ENCODE measurements around the gene KRI1.

Gene KRI1

GRCh38 chr19:10604460-10604980 lies 38.7 kb upstream of the KRI1 start:
- Histone ChIP-seq H3K27me3 (ENCODE audit: insufficient read depth, low read length) (no peaks in the 10 kb centered on the region; the same call in 1 of the 2 replicates), H3K36me3 (ENCODE audit: insufficient read depth, low read length) (no peaks in the 10 kb centered on the region), H4K20me1 (ENCODE audit: insufficient read depth, low read length) (no peaks in the 10 kb centered on the region), H3K4me1 (ENCODE audit: insufficient read depth, low read length, severe bottlenecking) (peaks cover 19% of the 10 kb centered on the region), H2AFZ (ENCODE audit: low read length) (no peak overlapping the region), H3F3A (ENCODE audit: insufficient read depth, low read length) (no peaks in the 10 kb centered on the region), H3K4me2 (ENCODE audit: low read length) (peak overlapping the region; percentile 69), H3K79me2 (ENCODE audit: insufficient read depth, low read length) (peaks cover 33% of the 10 kb centered on the region), H3K4me3 (ENCODE audit: low read depth, low read length, poor library complexity, severe bottlenecking) (peak overlapping the region; percentile 83), H3K9ac (ENCODE audit: low read length) (peak overlapping the region; percentile 95), H3K27ac (ENCODE audit: low read depth, low read length, poor library complexity, severe bottlenecking) (peak overlapping the region; percentile 98), H3K9me2 (ENCODE audit: low read depth, low read length) (no peaks in the 10 kb centered on the region), H3K9me3 (ENCODE audit: low read length) (no peaks in the 10 kb centered on the region)
- TF ChIP-seq CTCF (IDR thresholded peaks at IDR 0.05; ENCODE audit: low read length): no peak
- TF ChIP-seq EZH2 (IDR thresholded peaks at IDR 0.05; ENCODE audit: borderline replicate concordance, low read length): no peak

GRCh38 chr19:10603873-10604459 lies 38.2 kb upstream of the KRI1 start:
- Histone ChIP-seq H3K36me3 (ENCODE audit: insufficient read depth, low read length) (no peaks in the 10 kb centered on the region), H4K20me1 (ENCODE audit: insufficient read depth, low read length) (no peaks in the 10 kb centered on the region), H3K4me3 (ENCODE audit: low read depth, low read length, poor library complexity, severe bottlenecking) (peak overlapping the region; percentile 83), H3K9ac (ENCODE audit: low read length) (peak overlapping the region; percentile 95), H3F3A (ENCODE audit: insufficient read depth, low read length) (no peaks in the 10 kb centered on the region), H3K4me1 (ENCODE audit: insufficient read depth, low read length, severe bottlenecking) (peaks cover 19% of the 10 kb centered on the region), H2AFZ (ENCODE audit: low read length) (no peak overlapping the region), H3K9me3 (ENCODE audit: low read length) (no peaks in the 10 kb centered on the region), H3K27me3 (ENCODE audit: insufficient read depth, low read length) (no peaks in the 10 kb centered on the region; the same call in 1 of the 2 replicates), H3K4me2 (ENCODE audit: low read length) (peak overlapping the region; percentile 69), H3K9me2 (ENCODE audit: low read depth, low read length) (no peaks in the 10 kb centered on the region), H3K79me2 (ENCODE audit: insufficient read depth, low read length) (peaks cover 30% of the 10 kb centered on the region), H3K27ac (ENCODE audit: low read depth, low read length, poor library complexity, severe bottlenecking) (peak overlapping the region; percentile 98)
- no peak for TF ChIP-seq EZH2 (IDR thresholded peaks at IDR 0.05; ENCODE audit: borderline replicate concordance, low read length)

GRCh38 chr19:10603084-10603872 lies 37.5 kb upstream of the KRI1 start:
- Histone ChIP-seq H3K36me3 (ENCODE audit: insufficient read depth, low read length) (no peaks in the 10 kb centered on the region), H3K9ac (ENCODE audit: low read length) (peak overlapping the region; percentile 95), H3K27ac (ENCODE audit: low read depth, low read length, poor library complexity, severe bottlenecking) (peak overlapping the region; percentile 98), H4K20me1 (ENCODE audit: insufficient read depth, low read length) (no peaks in the 10 kb centered on the region), H3K4me3 (ENCODE audit: low read depth, low read length, poor library complexity, severe bottlenecking) (peak overlapping the region; percentile 83), H3K4me2 (ENCODE audit: low read length) (peak overlapping the region; percentile 69), H3K4me1 (ENCODE audit: insufficient read depth, low read length, severe bottlenecking) (peaks cover 19% of the 10 kb centered on the region), H3K79me2 (ENCODE audit: insufficient read depth, low read length) (peaks cover 30% of the 10 kb centered on the region), H3F3A (ENCODE audit: insufficient read depth, low read length) (no peaks in the 10 kb centered on the region), H3K9me3 (ENCODE audit: low read length) (no peaks in the 10 kb centered on the region), H3K9me2 (ENCODE audit: low read depth, low read length) (no peaks in the 10 kb centered on the region), H3K27me3 (ENCODE audit: insufficient read depth, low read length) (no peaks in the 10 kb centered on the region; the same call in 1 of the 2 replicates), H2AFZ (ENCODE audit: low read length) (no peak overlapping the region)
- TF ChIP-seq CTCF (IDR thresholded peaks at IDR 0.05; ENCODE audit: low read length) (no peak), EZH2 (IDR thresholded peaks at IDR 0.05; ENCODE audit: borderline replicate concordance, low read length) (no peak)
